Lung (tissue), 12 donors: Measurements from ENCODE around the gene SLC37A1. TPM values are rescaled to one million over a fixed set of nuclear protein-coding genes. Genes with fewer than 3 reads are reported as not detected.

ENCODE experiments used
- ATAC-seq: fragments of 200-7000 bp; cut with Tn5 transposase; one replicate; pipeline ENCODE4 v1.9.1; 2020; ENCODE audit warnings: moderate number of reproducible peaks; ENCODE audit not compliant: insufficient read depth, low FRiP score
- DNase-seq, 3 donors: peaks; one replicate each; pipeline ENCODE4 v3.0.0-alpha.2; 2013 to 2017
- H3K27ac ChIP-seq, 2 donors: one replicate each; pipeline ENCODE4 v1.5.1; 2013; ENCODE audit warnings: mild to moderate bottlenecking in 2 of 2, moderate library complexity in 2 of 2, control low read depth in 1 of 2, inconsistent platforms in 1 of 2, low read depth in 1 of 2, low read length in 1 of 2
- H3K27me3 ChIP-seq, 3 donors: one replicate each; pipeline ENCODE4 v1.5.1; 2013; ENCODE audit warnings: low read length in 2 of 3; ENCODE audit not compliant: control insufficient read depth in 3 of 3, insufficient read depth in 3 of 3
- H3K36me3 ChIP-seq, 4 donors: one replicate each; pipeline ENCODE4 v1.5.1; 2013; ENCODE audit warnings: low read length in 4 of 4, mild to moderate bottlenecking in 1 of 4, moderate library complexity in 1 of 4; ENCODE audit not compliant: control insufficient read depth in 4 of 4, insufficient read depth in 4 of 4
- H3K4me1 ChIP-seq, 5 donors: one replicate each; pipeline ENCODE4 v1.5.1; 2013; ENCODE audit warnings: low read length in 5 of 5, mild to moderate bottlenecking in 2 of 5, moderate library complexity in 1 of 5; ENCODE audit not compliant: control insufficient read depth in 5 of 5, insufficient read depth in 5 of 5
- H3K4me3 ChIP-seq: one replicate; pipeline ENCODE4 v1.5.1; 2013; ENCODE audit warnings: mild to moderate bottlenecking, control low read depth, moderate library complexity
- H3K9ac ChIP-seq, 2 donors: one replicate each; pipeline ENCODE4 v1.5.1; 2013; ENCODE audit warnings: low read length in 2 of 2, control low read depth in 1 of 2; ENCODE audit not compliant: insufficient read depth in 1 of 2
- H3K9me3 ChIP-seq, 4 donors: one replicate each; pipeline ENCODE4 v1.5.1; 2013; ENCODE audit warnings: low read length in 3 of 4, mild to moderate bottlenecking in 1 of 4, moderate library complexity in 1 of 4; ENCODE audit not compliant: control insufficient read depth in 4 of 4, insufficient read depth in 3 of 4
- CTCF ChIP-seq: IDR thresholded peaks from 2 replicates; pipeline ENCODE4 v1.5.1; 2012; ENCODE audit warnings: mild to moderate bottlenecking; ENCODE audit errors: control extremely low read depth, extremely low read depth
- WGBS, 2 donors: extraction: QIAGEN DNeasy Blood & Tissue Kit; methylation state at CpG; one replicate each; pipeline ENCODE4 v1.1.7; 2013; 5-methylcytosine and 5-hydroxymethylcytosine counted together
- polyA plus RNA-seq, 2 donors: library from polyadenylated mRNA; stranded (reverse); fragments of 200-250 nt; gene quantifications; one replicate each; pipeline ENCODE4 v1.2.1, GENCODE V29; 2013
- total RNA-seq, 2 donors: library from RNA; depleted of rRNA in 1 of 2; stranded (reverse); fragments of >200 nt in 1 of 2; gene quantifications; one replicate each; pipeline ENCODE4 v1.2.1, GENCODE V29; 2014 to 2021
- donor health status: control.
- donor health status: control.
- donor health status: Bipolar disorder and iron deficiency.
- donor health status: healthy.
- donor health status: DM: yes; HTN: yes; CAD: no.

SLC37A1 gene
- total and polyA plus RNA-seq, 4 donors = 13.3 to 29.5 (median 19.6) TPM

GRCh38 chr21:42624095-42624790 lies 110.6 kb downstream of the SLC37A1 start:
- 43 to 54% methylated on average over 13 of the region's 13 CpGs for WGBS, 2 donors
- no peak for ATAC-seq
- peaks cover 0 to 6% (median 0%) of the 10 kb centered on the region in 5 donors for H3K4me1 ChIP-seq
- H3K9me3 ChIP-seq = no peaks in the 10 kb centered on the region
- no peak overlapping the region for H3K9ac ChIP-seq
- no peaks in the 10 kb centered on the region for H3K27me3 ChIP-seq
- no peaks in the 10 kb centered on the region for H3K36me3 ChIP-seq
- peak in 1 of 3 donors; percentile 16 for DNase-seq
- H3K4me3 ChIP-seq = no peak overlapping the region
- TF ChIP-seq CTCF = no peak
- no peak overlapping the region for H3K27ac ChIP-seq

GRCh38 chr21:42624936-42625335 lies 111.3 kb downstream of the SLC37A1 start:
- TF ChIP-seq CTCF = no peak
- Histone ChIP-seq H3K27ac (no peak overlapping the region), H3K27me3 (no peaks in the 10 kb centered on the region), H3K4me1 (peaks cover 0 to 6% (median 0%) of the 10 kb centered on the region in 5 donors), H3K4me3 (no peak overlapping the region), H3K9ac (no peak overlapping the region), H3K36me3 (no peaks in the 10 kb centered on the region), H3K9me3 (no peaks in the 10 kb centered on the region)
- no peak for DNase-seq
- 88% methylated on average over 6 of the region's 6 CpGs for whole genome bisulfite sequencing, 2 donors
- ATAC-seq = no peak

- no peak overlapping the region for H3K27ac ChIP-seq
- DNase-seq (no peak), ATAC-seq (no peak)
- H3K9me3 ChIP-seq = peaks cover 0 to 2% (median 0%) of the 10 kb centered on the region in 4 donors
- H3K9ac ChIP-seq = no peak overlapping the region
- no peak overlapping the region for H3K4me3 ChIP-seq
- 93% methylated on average over 14 of the region's 14 CpGs for WGBS, 2 donors
- no peaks in the 10 kb centered on the region for H3K27me3 ChIP-seq
- H3K4me1 ChIP-seq = peaks cover 0 to 5% (median 0%) of the 10 kb centered on the region in 5 donors
- TF ChIP-seq CTCF = no peak
- H3K36me3 ChIP-seq = no peaks in the 10 kb centered on the region
These were observed 112.5 kb downstream of the SLC37A1 start for GRCh38 chr21:42626171-42626570.
